K562 (cell line): ENCODE measurements around the gene PTPN18. TPM values are rescaled to one million over a fixed set of nuclear protein-coding genes. Genes with fewer than 3 reads are reported as not detected.

ENCODE experiments used
- AFF1 ChIP-seq, 2 experiments: fragments of 450-650 bp; IDR thresholded peaks; 2 replicates each; pipeline ENCODE4 v1.6.1; 2018; ENCODE audit warnings: mild to moderate bottlenecking in 2 of 2, low read depth in 1 of 2; ENCODE audit not compliant: partially characterized antibody in 2 of 2
- ATF3 ChIP-seq, 2 experiments: fragments of 450-650 bp in 1 of 2; sonication (generic) in 1 of 2; formaldehyde crosslinking in 1 of 2; IDR thresholded peaks in 1 of 2; conservative IDR thresholded peaks in 1 of 2; 2 replicates each; pipeline versions ENCODE4 v1.6.1 to v1.8.1; 2016 to 2023; ENCODE audit warnings: mild to moderate bottlenecking in 2 of 2, moderate library complexity in 2 of 2, inconsistent platforms in 1 of 2, missing genetic modification reagents in 1 of 2
- CBX3 ChIP-seq, 2 experiments: IDR thresholded peaks; 1 replicate in 1 of 2; 2 replicates in 1 of 2; pipeline ENCODE4 v1.6.1; 2012; ENCODE audit warnings: inconsistent platforms in 2 of 2, low read length in 2 of 2, borderline replicate concordance in 1 of 2, control low read depth in 1 of 2
- CXXC5 ChIP-seq: fragments of 250-450 bp; sonication (Bioruptor Pico); IDR thresholded peaks from 2 replicates; pipeline ENCODE4 v1.8.0; 2022; ENCODE audit warnings: inconsistent platforms, mild to moderate bottlenecking, moderate library complexity
- E2F3 ChIP-seq: fragments of 250-450 bp; sonication (Bioruptor Pico); IDR thresholded peaks from 2 replicates; pipeline ENCODE4 v1.4.0; 2020; ENCODE audit warnings: mild to moderate bottlenecking
- GABPB1 ChIP-seq: sonication (generic); formaldehyde crosslinking; IDR thresholded peaks from 2 replicates; pipeline ENCODE4 v1.8.0; 2022; ENCODE audit warnings: mild to moderate bottlenecking, missing genetic modification reagents
- HBP1 ChIP-seq: fragments of 450-650 bp; formaldehyde crosslinking; IDR thresholded peaks from 2 replicates; pipeline ENCODE4 v1.4.0; 2022; ENCODE audit warnings: missing genetic modification characterization
- HDAC2 ChIP-seq: fragments of 450-650 bp; IDR thresholded peaks from 2 replicates; pipeline ENCODE4 v1.6.1; 2016; ENCODE audit warnings: mild to moderate bottlenecking
- HEY1 ChIP-seq: fragments of 250-450 bp; sonication (Bioruptor Pico); IDR thresholded peaks from 2 replicates; pipeline ENCODE4 v1.5.0; 2020; ENCODE audit warnings: mild to moderate bottlenecking, moderate library complexity, borderline replicate concordance
- NCOA2 ChIP-seq, 2 experiments: fragments of 450-650 bp; IDR thresholded peaks; 2 replicates each; pipeline ENCODE4 v1.6.1; 2018; ENCODE audit warnings: mild to moderate bottlenecking in 2 of 2, moderate library complexity in 1 of 2; ENCODE audit not compliant: partially characterized antibody in 2 of 2
- NR1H2 ChIP-seq: sonication (generic); formaldehyde crosslinking; IDR thresholded peaks from 2 replicates; pipeline ENCODE4 v1.4.0; 2020; ENCODE audit warnings: mild to moderate bottlenecking, missing genetic modification reagents
- NR4A1 ChIP-seq, 2 experiments: fragments of 250-450 bp in 1 of 2; fragments of 450-650 bp in 1 of 2; sonication (Bioruptor Pico) in 1 of 2; IDR thresholded peaks; 2 replicates each; pipeline versions ENCODE4 v1.4.0 to v1.6.1; 2016 to 2020; ENCODE audit warnings: mild to moderate bottlenecking in 2 of 2, missing compliant biosample characterization in 1 of 2, missing genetic modification characterization in 1 of 2, moderate library complexity in 1 of 2
- RBM15 ChIP-seq: fragments of 200-400 bp; formaldehyde crosslinking; IDR thresholded peaks from 2 replicates; pipeline ENCODE4 v1.6.1; 2018; ENCODE audit warnings: mild to moderate bottlenecking, low read length, moderate library complexity; ENCODE audit not compliant: insufficient read depth
- SAP30 ChIP-seq: fragments of 200-600 bp; sonication (generic); IDR thresholded peaks from 2 replicates; pipeline ENCODE4 v1.6.1; 2012; ENCODE audit warnings: borderline replicate concordance, low read depth, mild to moderate bottlenecking, moderate library complexity, low read length, control low read depth, inconsistent platforms; ENCODE audit not compliant: insufficient read depth, poor library complexity, severe bottlenecking
- SIX5 ChIP-seq, 2 experiments: IDR thresholded peaks; 2 replicates each; pipeline ENCODE4 v1.6.1; 2011; ENCODE audit warnings: low read length in 2 of 2, borderline replicate concordance in 1 of 2, low read depth in 1 of 2, mild to moderate bottlenecking in 1 of 2, moderate library complexity in 1 of 2; ENCODE audit not compliant: insufficient read depth in 1 of 2
- TAF7 ChIP-seq: fragments of 450-650 bp; IDR thresholded peaks from 2 replicates; pipeline ENCODE4 v1.6.1; 2016; ENCODE audit warnings: missing genetic modification characterization, missing compliant biosample characterization
- ZFP91 ChIP-seq: sonication (generic); formaldehyde crosslinking; IDR thresholded peaks from 2 replicates; pipeline ENCODE4 v1.8.0; 2022; ENCODE audit warnings: mild to moderate bottlenecking, missing genetic modification reagents
- ZNF778 ChIP-seq: fragments of 450-650 bp; formaldehyde crosslinking; IDR thresholded peaks from 2 replicates; pipeline ENCODE4 v1.4.0; 2020; ENCODE audit warnings: mild to moderate bottlenecking, moderate library complexity
- polyA plus RNA-seq, 8 experiments: library from polyadenylated mRNA; depleted of rRNA in 4 of 8; stranded (reverse) in 5 of 8; unstranded in 3 of 8; fragments of >200 nt; fragmentation: Nextera tagmentation in 2 of 8; fragmentation: Illumina TruSeq in 1 of 8; extraction: Ambion mirVana in 2 of 8; extraction: Trizol in 1 of 8; gene quantifications; 2 replicates each; pipeline versions ENCODE4 v1.2.1 to v1.2.3, GENCODE V29; 2011 to 2014; ENCODE audit warnings: inconsistent platforms in 1 of 8, missing spikeins in 1 of 8
- total RNA-seq, 7 experiments: library from RNA; depleted of rRNA in 6 of 7; stranded (reverse); fragments of >200 nt in 6 of 7; fragmentation: Illumina TruSeq in 2 of 7; extraction: Trizol in 2 of 7; gene quantifications; 2 replicates each; pipeline versions ENCODE4 v1.2.1 to v1.2.3, GENCODE V29; 2011 to 2021; ENCODE audit warnings: low replicate concordance in 1 of 7

Gene PTPN18
- total and polyA plus RNA-seq, 9 of the 15 experiments (the other 6 are each of a cell fraction or from before 2014, with no cell fraction given) = 11.6 to 90.7 (median 49.6) TPM

GRCh38 chr2:130342020-130342532 lies 13.8 kb upstream of the PTPN18 start (continued):
- TF ChIP-seq CBX3 (IDR thresholded peaks at IDR 0.05; ENCODE audit: borderline replicate concordance in 1 of 2, low read length in 2 of 2) = no peak
- no peak for TF ChIP-seq TAF7
- TF ChIP-seq GABPB1 (CRISPR knock-in tag) = no peak
- TF ChIP-seq ATF3 (IDR thresholded peaks at IDR 0.05) = no peak
- 0 out of 2 replicates have a peak, but pooled peaks have one; percentile 27 for TF ChIP-seq ATF3 (CRISPR knock-in tag; conservative IDR thresholded peaks at IDR 0.05)
- TF ChIP-seq ZFP91 (CRISPR knock-in tag) = no peak
- TF ChIP-seq SAP30 = peak; percentile 58
- TF ChIP-seq NR4A1 (CRISPR knock-in tag; IDR thresholded peaks at IDR 0.05) = no peak
- TF ChIP-seq NR4A1 (tag; IDR thresholded peaks at IDR 0.05) = no peak
- no peak for TF ChIP-seq ZNF778 (CRISPR knock-in tag)
- no peak for TF ChIP-seq RBM15
- TF ChIP-seq AFF1 (IDR thresholded peaks at IDR 0.05; ENCODE audit: low read depth in 1 of 2, partially characterized antibody in 2 of 2) = no peak
- no peak for TF ChIP-seq NR1H2 (CRISPR knock-in tag)
- no peak for TF ChIP-seq HBP1 (CRISPR knock-in tag)
- TF ChIP-seq CXXC5 (CRISPR knock-in tag) = no peak
- no peak for TF ChIP-seq NCOA2 (IDR thresholded peaks at IDR 0.05; ENCODE audit: partially characterized antibody in 2 of 2)
- TF ChIP-seq SIX5 (IDR thresholded peaks at IDR 0.05; ENCODE audit: borderline replicate concordance in 1 of 2, insufficient read depth in 1 of 2, low read depth in 1 of 2, low read length in 2 of 2) = no peak; a peak in 1 of 4 replicates
- TF ChIP-seq HEY1 = 0 out of 2 replicates have a peak, but pooled peaks have one; percentile 27
- TF ChIP-seq HDAC2 = peak; percentile 20; the same call in 1 of the 2 replicates
- no peak for TF ChIP-seq E2F3 (CRISPR knock-in tag)
